Neutrophil (primary cell): ENCODE results near the gene MSN.

Experiments
- H3K27ac ChIP-seq: fragments of 200-600 bp; sonication (generic); 2 replicates; pipeline ENCODE4 v1.5.1; 2016; ENCODE audit warnings: mild to moderate bottlenecking, moderate library complexity
- H3K27me3 ChIP-seq: fragments of 200-600 bp; sonication (generic); 2 replicates; pipeline ENCODE4 v1.6.0; 2016; ENCODE audit warnings: mild to moderate bottlenecking
- H3K36me3 ChIP-seq: fragments of 200-600 bp; sonication (generic); 2 replicates; pipeline ENCODE4 v1.5.1; 2017
- H3K4me1 ChIP-seq, 2 experiments: fragments of 200-600 bp in 1 of 2; sonication (generic) in 1 of 2; 1 replicate in 1 of 2; 2 replicates in 1 of 2; pipeline versions ENCODE4 v1.5.1 to v1.6.1; 2013 to 2016; ENCODE audit warnings: low read depth in 1 of 2, low read length in 1 of 2, mild to moderate bottlenecking in 1 of 2, moderate library complexity in 1 of 2; ENCODE audit not compliant: control insufficient read depth in 1 of 2, insufficient read depth in 1 of 2
- H3K4me3 ChIP-seq, 2 experiments: fragments of 200-600 bp in 1 of 2; sonication (generic) in 1 of 2; 1 replicate in 1 of 2; 2 replicates in 1 of 2; pipeline ENCODE4 v1.5.1; 2013 to 2016; ENCODE audit warnings: low read depth in 1 of 2, low read length in 1 of 2, mild to moderate bottlenecking in 1 of 2, moderate library complexity in 1 of 2
- H3K9me3 ChIP-seq: fragments of 200-600 bp; sonication (generic); 2 replicates; pipeline ENCODE4 v1.5.1; 2016
- CTCF ChIP-seq: fragments of 200-600 bp; sonication (generic); IDR thresholded peaks from 2 replicates; pipeline ENCODE4 v1.5.1; 2016; ENCODE audit warnings: antibody characterized with exemption

The MSN gene

DNA sequence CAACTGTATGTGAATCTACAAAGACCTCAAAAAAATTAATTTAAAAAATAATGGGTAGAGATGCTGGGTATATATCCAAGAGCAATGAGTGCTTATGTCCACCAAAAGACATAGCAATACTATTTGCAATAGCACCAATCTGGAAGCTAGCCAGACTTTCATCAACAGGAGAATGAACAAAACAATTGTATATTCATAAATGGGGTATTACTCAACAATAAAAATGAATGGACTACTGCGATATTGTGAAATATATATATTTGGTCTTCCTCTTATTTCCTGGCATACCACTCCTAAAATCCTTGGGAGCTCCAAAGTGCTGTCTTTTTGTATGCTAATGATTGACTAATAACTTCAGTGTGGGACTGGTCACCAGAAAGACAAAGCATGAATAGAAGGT, 77.5 kb downstream of the MSN start:
- Histone ChIP-seq H3K27me3 (no peaks in the 10 kb centered on the region), H3K36me3 (peaks cover 24% of the 10 kb centered on the region), H3K9me3 (no peaks in the 10 kb centered on the region), H3K4me1 (peaks cover 22 to 29% of the 10 kb centered on the region in 2 experiments), H3K4me3 (no peak overlapping the region), H3K27ac (peak overlapping the region; percentile 36)
- no peak for TF ChIP-seq CTCF

- peaks cover 20% of the 10 kb centered on the region for H3K36me3 ChIP-seq
- no peaks in the 10 kb centered on the region for H3K27me3 ChIP-seq
- H3K9me3 ChIP-seq: no peaks in the 10 kb centered on the region
- peaks cover 27 to 34% of the 10 kb centered on the region in 2 experiments for H3K4me1 ChIP-seq
- H3K27ac ChIP-seq: peak overlapping the region; percentile 36
- no peak overlapping the region for H3K4me3 ChIP-seq
- TF ChIP-seq CTCF: no peak
Measured at GRCh38 chrX:65745427-65745826, 78.0 kb downstream of the MSN start.

GRCh38 chrX:65745992-65746391, 78.5 kb downstream of the MSN start:
- peaks cover 32 to 40% of the 10 kb centered on the region in 2 experiments for H3K4me1 ChIP-seq
- no peak overlapping the region for H3K4me3 ChIP-seq
- no peak for TF ChIP-seq CTCF
- peaks cover 14% of the 10 kb centered on the region for H3K36me3 ChIP-seq
- H3K27me3 ChIP-seq: no peaks in the 10 kb centered on the region
- H3K9me3 ChIP-seq: no peaks in the 10 kb centered on the region
- H3K27ac ChIP-seq: peak overlapping the region; percentile 36

DNA sequence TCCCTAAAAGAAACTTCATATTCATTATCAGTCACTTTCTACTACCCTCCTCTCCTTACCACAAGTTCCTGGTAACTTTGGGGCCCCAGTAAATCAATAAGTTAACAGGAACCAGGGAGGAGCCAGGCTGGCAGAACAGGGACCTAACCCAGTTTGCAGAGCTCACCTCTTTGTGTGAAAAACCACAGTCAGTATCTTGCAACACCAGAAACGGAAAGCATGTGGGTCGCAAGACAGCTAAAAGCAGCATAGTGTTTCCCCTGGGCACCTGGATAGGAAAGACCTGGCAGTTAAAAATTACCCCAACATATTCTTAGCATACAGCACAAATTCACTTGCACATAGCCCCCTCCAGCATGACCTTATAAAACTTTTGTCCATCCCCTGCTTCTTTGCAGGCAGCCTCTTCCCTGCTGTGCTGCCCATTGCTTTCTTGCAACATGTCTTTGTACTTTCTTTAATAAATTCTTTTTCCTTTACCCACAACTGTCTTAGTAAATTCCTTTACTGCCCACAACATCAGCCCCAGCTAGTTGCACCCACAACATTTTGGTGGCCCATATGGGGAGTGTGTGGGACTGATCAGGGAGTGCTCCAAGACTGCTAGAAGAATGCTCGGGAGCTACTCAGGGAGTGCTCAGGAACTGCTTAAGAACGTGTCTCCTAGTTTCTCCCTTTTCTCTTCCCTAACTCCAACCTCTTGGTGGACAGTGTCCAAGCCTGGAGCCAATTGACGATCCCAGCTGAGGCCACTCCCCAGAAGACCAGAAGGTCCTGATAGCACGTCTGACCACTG, 83.4 kb downstream of the MSN start:
- Histone ChIP-seq H3K27me3 (no peaks in the 10 kb centered on the region), H3K9me3 (no peaks in the 10 kb centered on the region), H3K4me3 (peak overlapping the region; percentile 18 to 35), H3K27ac (peak overlapping the region; percentile 75), H3K4me1 (peaks cover 35 to 46% of the 10 kb centered on the region in 2 experiments), H3K36me3 (no peaks in the 10 kb centered on the region)
- no peak for TF ChIP-seq CTCF

DNA sequence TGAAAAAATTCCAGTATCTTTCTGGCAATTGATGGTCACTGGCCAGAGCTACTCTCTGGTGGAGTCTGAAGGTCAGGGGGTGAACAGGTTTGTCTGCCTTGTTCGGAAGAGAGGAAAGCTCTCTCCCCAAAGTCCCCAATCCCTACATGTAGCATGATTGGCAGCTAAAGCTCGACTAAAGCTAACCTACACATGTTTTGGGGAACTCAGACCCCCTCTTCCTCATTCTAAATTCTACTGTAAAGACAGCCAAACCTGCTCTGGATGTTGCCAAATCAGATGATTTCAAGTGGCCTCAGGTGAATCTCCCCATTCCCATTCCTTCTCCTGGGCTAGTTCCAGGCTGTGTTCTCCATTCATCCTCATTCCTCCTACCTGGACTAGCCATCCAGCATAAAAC, 84.1 kb downstream of the MSN start:
- Histone ChIP-seq H3K4me3 (peak overlapping the region; percentile 18 to 35), H3K27me3 (no peaks in the 10 kb centered on the region), H3K27ac (peak overlapping the region; percentile 75), H3K9me3 (no peaks in the 10 kb centered on the region), H3K4me1 (peaks cover 29 to 42% of the 10 kb centered on the region in 2 experiments), H3K36me3 (no peaks in the 10 kb centered on the region)
- TF ChIP-seq CTCF: no peak
